Mesendoderm (in vitro differentiated cells): ENCODE results near the gene PRAMEF20. TPM values are rescaled to one million over a fixed set of nuclear protein-coding genes. Genes with fewer than 3 reads are reported as not detected.
"Not testable (repeated sequence)": the region's sequence is repeated elsewhere in the genome, so short reads cannot be mapped to it uniquely, and the experiment has no call there.

Experiments
- DNase-seq: peaks from one replicate; pipeline ENCODE4 v3.0.0; 2013
- H2AK5ac ChIP-seq: 2 replicates; pipeline ENCODE4 v1.6.1; 2013; ENCODE audit warnings: low read length, inconsistent platforms
- H2BK120ac ChIP-seq: 2 replicates; pipeline ENCODE4 v1.6.1; 2013; ENCODE audit warnings: low read depth, mild to moderate bottlenecking, low read length, moderate library complexity, mixed read lengths
- H2BK15ac ChIP-seq: replicated peaks from 2 replicates; pipeline ENCODE4 v1.6.1; 2013; ENCODE audit warnings: low read depth, mild to moderate bottlenecking, moderate library complexity
- H2BK5ac ChIP-seq: 2 replicates; pipeline ENCODE4 v1.6.1; 2013; ENCODE audit warnings: low read length, inconsistent platforms
- H3K18ac ChIP-seq: 2 replicates; pipeline ENCODE4 v1.6.1; 2013; ENCODE audit warnings: mild to moderate bottlenecking, low read length, mixed read lengths
- H3K23ac ChIP-seq: one replicate; pipeline ENCODE4 v1.6.1; 2013; ENCODE audit warnings: low read length
- H3K27ac ChIP-seq: 2 replicates; pipeline ENCODE4 v1.5.1; 2013; ENCODE audit warnings: low read depth, mild to moderate bottlenecking, inconsistent platforms, low read length, moderate library complexity
- H3K27me3 ChIP-seq: 2 replicates; pipeline ENCODE4 v1.6.1; 2013; ENCODE audit warnings: low read length, control low read depth, mild to moderate bottlenecking, inconsistent platforms; ENCODE audit not compliant: insufficient read depth, poor library complexity
- H3K36me3 ChIP-seq: 2 replicates; pipeline ENCODE4 v1.6.1; 2013; ENCODE audit warnings: low read length, inconsistent platforms; ENCODE audit not compliant: control insufficient read depth, insufficient read depth
- H3K4ac ChIP-seq: one replicate; pipeline ENCODE4 v1.6.1; 2013; ENCODE audit warnings: low read depth, mild to moderate bottlenecking, low read length, moderate library complexity
- H3K4me1 ChIP-seq: 2 replicates; pipeline ENCODE4 v1.6.1; 2013; ENCODE audit warnings: low read depth, low read length, inconsistent platforms; ENCODE audit not compliant: control insufficient read depth
- H3K4me2 ChIP-seq: 2 replicates; pipeline ENCODE4 v1.6.1; 2013; ENCODE audit warnings: low read length
- H3K4me3 ChIP-seq: 2 replicates; pipeline ENCODE4 v1.5.1; 2013; ENCODE audit warnings: mild to moderate bottlenecking, low read length
- H3K56ac ChIP-seq: one replicate; pipeline ENCODE4 v1.6.1; 2013; ENCODE audit warnings: low read length
- H3K79me1 ChIP-seq: 2 replicates; pipeline ENCODE4 v1.6.1; 2013; ENCODE audit warnings: low read length, inconsistent platforms
- H3K79me2 ChIP-seq: 2 replicates; pipeline ENCODE4 v1.6.1; 2013; ENCODE audit warnings: mild to moderate bottlenecking, low read length; ENCODE audit not compliant: control insufficient read depth, insufficient read depth
- H3K9ac ChIP-seq: 2 replicates; pipeline ENCODE4 v1.6.1; 2013; ENCODE audit warnings: low read length, inconsistent platforms
- H4K5ac ChIP-seq: one replicate; pipeline ENCODE4 v1.6.1; 2013; ENCODE audit warnings: low read length
- H4K8ac ChIP-seq: one replicate; pipeline ENCODE4 v1.6.1; 2013; ENCODE audit warnings: low read depth, mild to moderate bottlenecking, control low read depth, low read length, moderate library complexity
- WGBS: extraction: QIAGEN DNeasy Blood & Tissue Kit; methylation state at CpG from one replicate; pipeline ENCODE4 v1.1.7; 2013; ENCODE audit warnings: low lambda C conversion rate, missing lambda C conversion rate; ENCODE audit not compliant: insufficient coverage; ENCODE audit errors: extremely low coverage; 5-methylcytosine and 5-hydroxymethylcytosine counted together
- polyA plus RNA-seq, 2 experiments: library from polyadenylated mRNA; stranded (reverse); fragments of 200-250 nt; gene quantifications; one replicate each; pipeline ENCODE4 v1.2.3, GENCODE V29; 2013

PRAMEF20 gene
- polyA plus RNA-seq (2013, experiment 1 of 2), result not detected
- not detected for polyA plus RNA-seq (2013, experiment 2 of 2)

GRCh38 chr1:13410150-13410549 lies at the start of gene PRAMEF20:
Gene PRAMEF20 (plus strand): TSS chr1:13410450. CDS start chr1:13416355, 5,905 bp downstream.
- H3K36me3 ChIP-seq, DNase-seq, H3K79me2 ChIP-seq, H3K4me3 ChIP-seq, H3K56ac ChIP-seq, H3K4ac ChIP-seq, H2AK5ac ChIP-seq, H3K9ac ChIP-seq, H2BK120ac ChIP-seq, H3K79me1 ChIP-seq, H3K4me2 ChIP-seq, H3K23ac ChIP-seq, H3K27ac ChIP-seq, H4K5ac ChIP-seq, H3K18ac ChIP-seq, H3K27me3 ChIP-seq, H4K8ac ChIP-seq, H2BK5ac ChIP-seq, H2BK15ac ChIP-seq, H3K4me1 ChIP-seq: not testable (repeated sequence)
- WGBS, result no CpG with 5 or more reads among the region's 4 CpGs

- H3K79me1 ChIP-seq, H3K23ac ChIP-seq, H3K4me2 ChIP-seq, H3K27ac ChIP-seq, DNase-seq, H2AK5ac ChIP-seq, H3K18ac ChIP-seq, H3K79me2 ChIP-seq, H3K4ac ChIP-seq, H3K9ac ChIP-seq, H4K8ac ChIP-seq, H2BK120ac ChIP-seq, H4K5ac ChIP-seq, H3K36me3 ChIP-seq, H2BK15ac ChIP-seq, H3K4me3 ChIP-seq, H2BK5ac ChIP-seq, H3K56ac ChIP-seq, H3K4me1 ChIP-seq, H3K27me3 ChIP-seq: not testable (repeated sequence)
- WGBS, result no CpG with 5 or more reads among the region's 7 CpGs
Measured at GRCh38 chr1:13362364-13362763, 47.9 kb upstream of the PRAMEF20 start.

- not testable (repeated sequence) for H3K9ac ChIP-seq, H2BK120ac ChIP-seq, H2BK15ac ChIP-seq, H3K27ac ChIP-seq, H4K5ac ChIP-seq, H3K23ac ChIP-seq, H3K4me2 ChIP-seq, H3K4me1 ChIP-seq, H3K4me3 ChIP-seq, H3K79me1 ChIP-seq, DNase-seq, H2BK5ac ChIP-seq, H3K4ac ChIP-seq, H3K36me3 ChIP-seq, H3K79me2 ChIP-seq, H3K18ac ChIP-seq, H2AK5ac ChIP-seq, H3K27me3 ChIP-seq, H3K56ac ChIP-seq, H4K8ac ChIP-seq
- WGBS, result no CpG with 5 or more reads among the region's 4 CpGs
Measured at GRCh38 chr1:13364928-13365327, 45.3 kb upstream of the PRAMEF20 start.

GRCh38 chr1:13366536-13366935 lies 43.7 kb upstream of the PRAMEF20 start:
- H2AK5ac ChIP-seq, H2BK120ac ChIP-seq, H3K9ac ChIP-seq, DNase-seq, H4K8ac ChIP-seq, H3K56ac ChIP-seq, H3K27me3 ChIP-seq, H3K23ac ChIP-seq, H2BK5ac ChIP-seq, H3K79me2 ChIP-seq, H3K79me1 ChIP-seq, H3K4me3 ChIP-seq, H2BK15ac ChIP-seq, H3K4me1 ChIP-seq, H4K5ac ChIP-seq, H3K4ac ChIP-seq, H3K4me2 ChIP-seq, H3K36me3 ChIP-seq, H3K27ac ChIP-seq, H3K18ac ChIP-seq: not testable (repeated sequence)
- whole genome bisulfite sequencing, result no CpG with 5 or more reads among the region's 3 CpGs

- H3K18ac ChIP-seq, H3K4me3 ChIP-seq, H3K23ac ChIP-seq, H3K4ac ChIP-seq, H2BK120ac ChIP-seq, H3K79me2 ChIP-seq, H2BK15ac ChIP-seq, H3K27ac ChIP-seq, H3K27me3 ChIP-seq, H3K36me3 ChIP-seq, H2AK5ac ChIP-seq, H3K56ac ChIP-seq, H2BK5ac ChIP-seq, H4K5ac ChIP-seq, H3K4me2 ChIP-seq, H3K4me1 ChIP-seq, H4K8ac ChIP-seq, H3K79me1 ChIP-seq, H3K9ac ChIP-seq: not testable (repeated sequence)
- peak; percentile 1 for DNase-seq
- WGBS, result no CpG with 5 or more reads among the region's 4 CpGs
Measured at GRCh38 chr1:13368544-13368943, 41.7 kb upstream of the PRAMEF20 start.

- not testable (repeated sequence) for H3K4me2 ChIP-seq, H3K79me2 ChIP-seq, H4K8ac ChIP-seq, H3K27me3 ChIP-seq, H3K9ac ChIP-seq, H3K4ac ChIP-seq, H3K36me3 ChIP-seq, H3K56ac ChIP-seq, H2BK120ac ChIP-seq, H3K79me1 ChIP-seq, H3K4me3 ChIP-seq, H3K18ac ChIP-seq, H3K23ac ChIP-seq, H3K27ac ChIP-seq, H4K5ac ChIP-seq, H2BK15ac ChIP-seq, H2AK5ac ChIP-seq, H2BK5ac ChIP-seq, H3K4me1 ChIP-seq, DNase-seq
- WGBS, result no CpG with 5 or more reads among the region's 3 CpGs
Measured at GRCh38 chr1:13378983-13379382, 31.3 kb upstream of the PRAMEF20 start.
